ENCODE data around the gene MYH14.
"Not testable (repeated sequence)": the region's sequence is repeated elsewhere in the genome, so short reads cannot be mapped to it uniquely, and the experiment has no call there.

The MYH14 gene

GRCh38 chr19:50333235-50333736, 129.9 kb downstream of the MYH14 start:
- peak; percentile 69 for DNase-seq (ENCODE audit: low read depth)

DNA sequence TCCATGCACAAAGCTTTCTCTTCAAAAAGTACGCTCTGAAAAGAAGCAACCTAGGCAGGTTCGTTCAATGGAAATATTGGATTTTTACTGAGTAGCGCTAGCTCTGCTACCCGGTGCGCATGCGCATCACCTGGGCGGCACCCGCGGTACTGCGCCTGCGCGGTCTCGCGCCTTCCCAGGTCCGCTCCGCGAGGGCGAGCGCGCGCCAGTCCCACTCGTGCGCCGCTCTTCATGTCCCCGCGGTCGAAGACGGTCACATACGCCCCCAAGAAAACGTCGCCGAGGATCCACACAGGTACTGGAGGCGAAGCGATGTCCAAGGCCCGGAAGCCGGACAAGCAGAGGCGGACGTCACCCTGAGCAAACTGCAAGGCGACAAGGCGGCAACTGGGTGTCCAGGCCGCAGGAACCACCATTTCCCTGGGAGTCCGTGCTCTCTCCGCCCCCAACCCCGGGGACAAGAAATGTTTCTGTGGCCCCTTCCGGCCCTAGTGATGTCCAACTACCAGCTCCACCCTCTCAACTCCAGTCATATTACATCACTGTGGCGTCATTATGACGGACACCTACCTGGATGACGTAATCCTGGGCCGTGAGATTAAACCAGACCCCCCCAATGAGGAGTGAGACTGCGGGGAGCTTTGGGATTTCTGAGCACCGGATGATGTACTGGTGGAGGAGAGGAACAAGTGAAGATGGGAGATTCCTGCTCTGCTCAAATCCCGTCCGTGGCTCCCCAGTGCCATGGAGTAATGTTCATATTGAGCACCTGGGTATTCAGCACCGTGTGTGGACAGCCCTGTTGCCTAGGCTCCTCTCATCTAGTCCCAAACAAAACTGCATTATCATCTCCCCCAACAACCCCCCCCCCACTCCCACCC, 130.6 kb downstream of the MYH14 start:
- DNase-seq (ENCODE audit: low read depth) = peak; percentile 51

DNA sequence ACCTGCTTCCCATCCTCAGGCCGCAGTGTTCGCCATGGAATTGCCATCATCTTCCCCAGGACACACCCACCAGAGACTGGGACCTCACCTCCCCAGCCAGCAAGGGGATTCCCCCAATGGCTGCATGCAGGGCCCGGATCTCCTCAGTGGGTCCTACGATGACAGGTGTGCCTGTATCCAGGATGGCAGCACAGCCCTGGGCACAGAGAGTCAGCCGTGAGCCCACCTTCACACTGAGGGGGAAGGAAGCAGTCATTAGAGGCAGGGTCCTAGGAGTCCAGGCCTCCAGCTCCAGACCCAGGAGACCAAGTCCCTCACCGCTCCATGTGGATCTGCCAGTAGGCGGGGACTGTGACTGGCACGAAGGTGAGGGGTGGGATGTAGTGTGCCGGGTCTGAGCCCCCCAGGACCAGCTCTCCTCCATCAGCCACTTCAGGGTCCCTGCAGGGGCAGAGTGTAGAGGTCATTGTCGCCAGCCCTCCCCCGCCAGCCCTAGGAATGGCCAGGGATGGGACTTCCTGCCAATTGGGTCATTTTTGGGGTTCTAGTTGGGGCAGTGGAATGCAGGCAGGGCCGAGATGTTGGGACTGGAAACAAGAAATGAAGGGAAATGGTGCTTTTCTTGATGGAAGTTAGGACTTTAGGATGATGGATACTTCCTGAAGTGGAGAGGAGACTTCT, 131.5 kb downstream of the MYH14 start:
- no peak for DNase-seq (ENCODE audit: low read depth)

GRCh38 chr19:50337031-50337430, 133.6 kb downstream of the MYH14 start:
- DNase-seq (ENCODE audit: low read depth) = not testable (repeated sequence)

GRCh38 chr19:50340331-50340730, 136.9 kb downstream of the MYH14 start:
- no peak for DNase-seq (ENCODE audit: low read depth)

- DNase-seq (ENCODE audit: low read depth) = no peak
These were observed 137.7 kb downstream of the MYH14 start for GRCh38 chr19:50341091-50341564.

DNA sequence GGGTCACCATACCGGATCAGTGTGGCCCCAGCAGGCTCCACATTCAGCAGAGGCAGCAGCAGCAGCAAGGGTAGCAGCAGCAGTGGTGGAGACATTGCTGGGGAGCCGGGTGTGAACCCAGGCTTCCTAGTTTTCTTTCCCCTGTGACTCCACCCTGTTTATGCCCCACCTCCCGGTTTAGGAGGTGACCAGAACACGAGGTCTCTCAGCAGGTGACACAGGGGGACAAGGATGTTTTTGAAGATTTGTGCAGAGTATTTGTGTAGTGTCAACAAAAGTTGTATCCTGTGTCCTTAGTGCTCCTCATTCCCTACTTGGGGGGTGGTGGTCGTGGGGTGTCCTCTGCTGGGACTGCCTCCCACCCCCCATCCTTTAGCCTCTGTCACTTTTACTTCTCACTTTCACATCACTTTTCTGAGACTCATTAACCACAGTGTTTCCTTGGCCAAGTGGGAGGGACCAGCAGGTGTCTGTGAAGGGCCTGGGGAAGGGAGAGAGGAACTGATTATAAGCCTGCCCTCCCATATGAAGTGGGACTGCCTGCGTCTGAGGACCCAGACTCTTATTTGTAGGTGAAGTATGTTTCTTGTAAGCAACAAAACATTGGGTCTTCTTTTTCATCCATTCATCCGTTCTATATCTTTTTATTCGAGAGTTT, 141.4 kb downstream of the MYH14 start:
- DNase-seq (ENCODE audit: low read depth) = no peak

DNA sequence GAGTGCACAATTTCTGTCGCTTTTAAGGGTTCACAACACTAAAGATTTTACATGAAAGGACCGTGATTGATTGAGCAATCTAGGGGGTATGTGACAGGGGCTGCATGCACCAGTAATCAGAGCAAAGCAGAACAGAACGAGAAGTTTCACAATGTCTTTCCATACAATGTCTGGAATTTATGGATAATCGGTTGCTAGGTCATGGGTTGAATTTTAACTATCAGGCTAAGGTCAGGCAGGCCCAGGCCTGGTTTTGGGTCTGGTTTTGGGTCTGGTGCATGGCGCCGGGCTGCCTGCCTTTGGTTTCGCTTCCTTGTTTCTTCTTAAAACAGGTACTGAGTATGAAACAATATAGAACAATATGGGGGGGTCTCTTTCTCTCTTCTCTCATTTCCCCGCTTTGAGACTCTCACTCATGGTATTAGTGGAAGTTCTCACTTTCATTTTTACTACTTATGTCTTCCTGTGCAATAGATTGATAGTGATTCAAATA, 143.7 kb downstream of the MYH14 start:
- DNase-seq (ENCODE audit: low read depth) = not testable (repeated sequence)

DNA sequence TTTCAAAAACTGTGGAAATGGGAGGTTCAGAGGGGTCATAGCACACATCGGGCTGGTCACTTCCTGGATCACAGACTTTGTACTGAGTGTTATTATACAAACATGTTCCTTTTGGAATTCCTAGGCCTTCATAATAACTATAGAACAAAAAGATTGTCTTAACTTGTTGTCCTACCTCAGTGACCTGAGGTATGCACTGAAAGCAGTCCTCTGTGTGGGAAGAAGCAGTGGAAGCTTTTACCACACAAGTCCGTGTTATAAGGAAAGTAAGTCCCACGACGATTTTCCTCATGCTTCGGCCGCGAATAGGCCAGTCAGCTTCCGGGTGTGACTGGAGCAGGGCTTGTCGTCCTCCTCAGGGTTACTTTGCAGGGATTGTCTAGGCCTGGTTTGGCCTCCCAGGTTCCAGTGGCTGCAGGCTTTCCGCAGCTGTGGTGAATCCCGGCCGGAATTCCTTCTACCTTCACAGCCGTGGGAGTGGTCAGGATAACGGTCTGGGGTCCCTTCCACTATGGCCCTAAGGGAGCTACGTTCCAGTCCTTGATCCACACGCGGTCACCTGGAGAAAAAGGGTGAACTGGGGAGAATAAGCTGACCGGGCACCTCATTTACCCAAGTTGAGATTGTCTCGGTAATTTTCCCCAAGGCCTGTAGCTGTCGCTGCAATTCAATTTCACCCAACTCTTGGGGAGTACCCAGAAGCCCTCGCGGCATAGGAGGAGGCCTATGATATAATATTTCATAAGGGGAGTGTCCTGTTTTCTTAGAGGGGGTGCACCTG, 146.0 kb downstream of the MYH14 start:
- DNase-seq (ENCODE audit: low read depth) = no peak

- DNase-seq (ENCODE audit: low read depth) = no peak
These were observed 148.8 kb downstream of the MYH14 start for GRCh38 chr19:50352242-50352641.

- not testable (repeated sequence) for DNase-seq (ENCODE audit: low read depth)
These were observed 150.1 kb downstream of the MYH14 start for GRCh38 chr19:50353487-50353880.

DNA sequence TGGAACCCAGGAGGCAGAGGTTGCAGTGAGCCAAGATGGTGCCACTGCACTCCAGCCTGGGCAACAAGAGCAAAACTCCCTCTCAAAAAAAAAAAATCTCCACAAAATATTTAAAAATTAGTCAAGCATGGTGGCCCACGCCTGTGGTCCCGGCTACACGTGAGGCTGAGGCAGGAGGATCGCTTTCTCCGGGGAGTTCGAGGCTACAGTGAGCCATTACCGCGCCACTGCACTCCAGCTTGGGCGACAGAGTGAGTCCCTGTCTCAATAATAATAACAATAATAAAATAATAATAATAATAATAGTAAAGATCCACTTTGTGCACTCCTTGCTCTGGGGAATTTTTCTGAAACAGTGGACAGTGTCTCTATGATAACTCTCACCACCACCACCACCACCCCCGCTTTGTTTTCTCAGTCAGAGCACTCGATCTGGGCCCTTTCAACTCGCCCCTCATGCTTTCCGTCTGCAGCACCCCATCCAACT, 153.3 kb downstream of the MYH14 start:
- DNase-seq (ENCODE audit: low read depth) = no peak

GRCh38 chr19:50357178-50358100, 154.0 kb downstream of the MYH14 start:
- peak; percentile 66 for DNase-seq (ENCODE audit: low read depth)

GRCh38 chr19:50358483-50359327, 155.3 kb downstream of the MYH14 start:
- peak; percentile 42 for DNase-seq (ENCODE audit: low read depth)

GRCh38 chr19:50359328-50359818, 156.0 kb downstream of the MYH14 start:
- DNase-seq (ENCODE audit: low read depth) = no peak

All from EH (cell line).